CD4-positive, alpha-beta T cell treated with Interferon alpha-2 for 1 hour (primary cell): ENCODE measurements around the gene TTLL10.

ENCODE experiments used
- DNase-seq, 2 donors: peaks; one replicate each; pipeline ENCODE4 v3.0.0-alpha.2; 2020 to 2022

Gene TTLL10

GRCh38 chr1:1210726-1211540, 37.3 kb downstream of the TTLL10 start:
- DNase-seq = no peak

GRCh38 chr1:1211541-1212441, 38.1 kb downstream of the TTLL10 start:
- no peak for DNase-seq

DNA sequence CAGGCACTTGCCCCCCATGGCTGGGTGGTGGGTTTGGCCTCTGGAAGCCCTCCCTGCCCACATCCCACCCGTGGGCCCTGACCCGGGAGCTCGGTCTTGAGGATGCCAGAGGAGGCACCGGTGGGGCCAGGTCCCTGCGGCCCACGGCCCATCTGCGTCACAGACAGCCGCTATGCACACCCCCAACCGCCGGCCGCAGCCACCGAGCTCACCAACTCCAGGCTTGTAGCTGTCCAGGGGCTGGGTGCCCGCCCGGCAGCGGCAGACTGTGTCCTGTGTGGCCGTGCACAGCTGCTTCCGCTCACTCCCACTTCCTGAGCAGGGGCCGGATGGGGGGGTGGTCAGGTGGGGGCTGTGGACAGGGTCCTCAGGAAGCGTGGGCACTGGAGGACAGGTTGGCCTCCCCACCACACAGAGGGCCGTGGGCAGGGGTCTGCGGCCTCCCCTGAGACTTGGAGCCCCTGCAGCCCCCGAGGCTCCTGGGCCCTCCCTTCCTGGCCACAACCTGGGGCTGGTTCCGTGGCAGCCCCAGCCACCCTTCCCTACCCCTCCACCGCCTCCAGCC, 39.2 kb downstream of the TTLL10 start:
- peak; percentile 55 to 69 for DNase-seq

DNA sequence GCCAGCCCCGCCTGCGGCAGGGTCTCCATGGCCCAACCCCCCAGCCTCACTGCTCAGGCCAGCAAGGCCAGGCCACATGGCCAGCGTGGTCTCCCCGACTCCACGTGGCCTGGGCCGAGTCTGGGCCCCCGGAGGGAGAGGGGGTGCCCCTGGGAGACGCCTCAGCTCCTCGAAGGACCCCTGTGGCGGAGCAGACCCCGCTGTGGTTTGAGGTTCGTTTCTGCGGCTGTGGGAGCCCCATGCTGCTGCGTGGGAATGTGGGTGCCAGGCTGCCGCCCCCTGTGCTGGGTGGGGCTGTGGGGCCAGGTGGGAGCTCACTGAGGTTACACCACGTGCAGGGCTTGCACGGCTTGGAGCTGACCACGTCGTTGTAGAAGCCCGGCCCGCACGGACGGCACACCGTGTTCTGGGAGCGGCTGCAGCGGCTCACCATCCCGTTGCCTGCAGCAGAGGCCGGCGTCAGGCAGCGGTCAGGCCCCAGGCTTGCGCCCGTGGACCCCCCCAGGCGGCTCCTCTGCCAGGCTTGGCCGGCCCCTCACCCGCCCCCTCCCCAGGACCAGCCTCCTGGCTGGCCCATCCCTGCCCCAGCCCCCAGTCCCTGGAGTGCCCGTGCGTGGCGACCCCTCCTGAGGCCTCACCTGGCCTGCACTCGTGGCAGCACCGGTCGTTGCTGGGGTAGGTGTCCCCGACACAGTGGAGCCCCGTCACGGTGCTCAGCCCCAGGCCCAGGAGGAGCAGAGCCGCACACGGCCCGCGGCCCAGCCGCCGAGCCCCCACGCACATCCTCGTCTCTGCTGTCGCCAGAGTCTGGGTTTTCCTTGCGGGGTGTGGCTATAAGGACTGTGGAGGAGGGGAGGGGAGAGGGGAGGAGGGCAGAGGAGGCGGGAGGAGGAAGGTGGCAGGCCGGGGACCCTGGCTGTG, 39.9 kb downstream of the TTLL10 start, which contains the start of gene TNFRSF4:
Gene TNFRSF4, minus strand, starts transcription at position 809 of the 921 bp plus-strand sequence. Its CDS starts 26 bp downstream, at position 783.
- DNase-seq = peak in 1 of 2 donors; percentile 62

DNA sequence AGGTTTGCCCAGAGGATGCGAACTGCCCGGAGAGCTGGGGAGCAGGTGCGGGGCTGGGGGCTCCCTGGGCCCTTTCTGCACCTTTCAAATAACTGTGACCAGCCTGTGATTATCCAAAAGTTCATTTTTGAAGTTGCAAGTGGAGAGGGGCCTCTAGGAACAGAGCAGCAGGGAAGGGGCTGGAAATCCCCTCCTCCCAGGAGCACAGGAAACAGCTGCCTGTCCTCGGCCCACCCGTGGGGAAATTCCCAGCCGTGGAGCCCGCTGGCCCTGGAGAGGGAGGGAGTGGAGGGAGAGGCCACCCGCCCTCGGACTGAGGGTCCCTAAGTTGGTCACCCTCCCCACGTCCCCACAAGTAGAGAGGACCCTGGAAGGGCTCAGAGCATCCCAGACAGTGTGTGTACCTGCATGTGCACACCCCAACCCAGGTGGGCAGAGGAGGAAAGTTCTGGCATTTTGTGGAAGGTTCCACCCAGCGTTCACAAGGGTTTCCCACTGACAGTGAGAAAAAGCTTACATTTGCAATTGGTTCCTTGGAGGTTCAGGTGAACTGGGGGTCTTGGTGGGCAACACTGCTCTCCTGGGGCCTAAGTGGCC, 41.5 kb downstream of the TTLL10 start:
- peak in 1 of 2 donors; percentile 63 for DNase-seq

GRCh38 chr1:1215881-1216605, 42.4 kb downstream of the TTLL10 start:
- DNase-seq = no peak

- peak; percentile 50 to 86 for DNase-seq
These were observed 43.3 kb downstream of the TTLL10 start for GRCh38 chr1:1216770-1217620.

DNA sequence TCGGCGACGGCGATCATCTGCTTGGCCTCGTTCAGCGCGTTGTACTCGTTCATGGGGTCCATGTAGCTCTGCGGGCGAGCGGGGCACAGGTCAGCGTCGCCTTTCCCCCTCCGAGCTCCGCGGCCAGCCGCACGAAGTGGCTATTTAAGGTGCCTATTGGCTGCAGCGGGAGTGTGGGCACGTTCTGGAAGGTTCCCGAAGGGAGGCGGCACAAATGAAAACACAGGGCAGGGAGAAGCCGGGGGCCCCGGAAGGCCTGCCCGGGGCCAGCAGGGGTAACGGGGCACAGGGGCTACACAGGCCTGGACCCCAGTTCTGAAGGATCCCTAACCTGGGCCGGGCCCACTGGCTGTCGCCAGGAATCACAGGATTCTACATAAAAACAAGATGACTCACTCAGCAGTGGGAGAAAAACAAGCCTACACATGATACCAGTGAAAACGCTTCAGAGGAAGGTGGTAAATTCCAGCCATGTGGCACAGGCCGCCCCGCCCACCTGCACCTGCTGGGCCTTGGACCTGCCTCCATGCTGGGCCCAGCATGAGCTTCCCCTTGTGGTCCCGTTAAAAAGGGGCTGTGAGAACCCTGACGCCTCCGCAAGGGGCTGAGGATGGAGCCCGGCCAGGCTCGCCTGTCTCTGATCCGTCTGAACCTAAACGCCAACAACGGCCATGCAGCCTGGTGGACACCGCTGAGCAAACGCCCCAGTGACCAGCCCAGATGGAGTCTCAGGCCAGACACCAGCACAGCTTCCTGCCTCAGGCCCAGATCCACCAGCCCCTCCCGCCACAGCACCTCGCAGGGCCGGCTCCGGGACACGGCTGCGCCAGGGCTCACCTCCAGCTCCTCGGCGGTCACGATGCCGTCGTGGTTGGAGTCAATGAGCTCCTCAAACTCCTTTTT, 44.2 kb downstream of the TTLL10 start:
- DNase-seq = peak in 1 of 2 donors; percentile 56

GRCh38 chr1:1218524-1219200, 45.0 kb downstream of the TTLL10 start:
- no peak for DNase-seq

- peak; percentile 56 to 85 for DNase-seq
These were observed 45.7 kb downstream of the TTLL10 start for GRCh38 chr1:1219341-1219740.

- no peak for DNase-seq
These were observed 46.5 kb downstream of the TTLL10 start for GRCh38 chr1:1220197-1220596.

GRCh38 chr1:1221887-1222574, 48.4 kb downstream of the TTLL10 start:
- DNase-seq = no peak

- no peak for DNase-seq
These were observed 49.0 kb downstream of the TTLL10 start for GRCh38 chr1:1222575-1223225.

DNA sequence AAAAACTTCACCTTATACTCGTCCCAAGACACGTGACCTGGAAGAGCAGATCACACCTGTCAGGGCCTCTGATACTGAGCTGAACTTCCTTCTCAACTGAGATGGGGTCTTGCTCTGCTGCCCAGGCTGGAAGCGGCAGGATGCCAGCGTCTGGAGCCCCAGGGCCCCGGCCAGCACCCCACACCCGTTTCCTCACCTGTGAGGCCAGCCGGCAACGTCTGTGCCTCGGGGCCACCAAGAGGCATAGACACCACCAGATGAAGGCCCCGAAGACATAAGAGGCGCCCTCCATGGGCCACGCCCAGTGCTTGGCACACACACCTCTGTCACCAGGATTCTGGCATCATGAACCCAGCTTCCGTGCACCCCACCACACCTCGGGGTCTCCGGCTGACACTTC, 49.6 kb downstream of the TTLL10 start:
- DNase-seq = no peak

GRCh38 chr1:1223891-1224290, 50.2 kb downstream of the TTLL10 start:
- DNase-seq = no peak

- DNase-seq = no peak
These were observed 51.7 kb downstream of the TTLL10 start for GRCh38 chr1:1225238-1225845.

GRCh38 chr1:1225913-1226312, 52.2 kb downstream of the TTLL10 start:
- no peak for DNase-seq
